SU-DHL-6 (cell line): Measurements from ENCODE around the gene SCN4B.

Experiments
- H2AFZ ChIP-seq: fragments of 200-600 bp; sonication (generic); 2 replicates; pipeline ENCODE4 v1.6.1; 2014; ENCODE audit warnings: low read depth, mild to moderate bottlenecking, moderate library complexity, mixed read lengths, antibody characterized with exemption, low read length; ENCODE audit not compliant: severe bottlenecking
- H3F3A ChIP-seq: fragments of 200-600 bp; shearing (Covaris generic); 2 replicates; pipeline ENCODE4 v1.6.0; 2016; ENCODE audit warnings: antibody characterized with exemption, mild to moderate bottlenecking; ENCODE audit not compliant: insufficient read depth
- H3K27ac ChIP-seq: fragments of 200-600 bp; sonication (generic); 2 replicates; pipeline ENCODE4 v1.5.1; 2016; ENCODE audit warnings: low read depth, mild to moderate bottlenecking, low read length, moderate library complexity, mixed read lengths
- H3K27me3 ChIP-seq: fragments of 200-600 bp; sonication (generic), shearing (Covaris generic); 2 replicates; pipeline ENCODE4 v1.6.0; 2014; ENCODE audit warnings: mild to moderate bottlenecking, low read length
- H3K36me3 ChIP-seq: fragments of 200-600 bp; sonication (generic); 2 replicates; pipeline ENCODE4 v1.6.1; 2014; ENCODE audit warnings: mild to moderate bottlenecking, low read length, mixed read lengths
- H3K4me2 ChIP-seq: fragments of 300-600, 200-600 bp; shearing (Covaris generic), sonication (generic); 2 replicates; pipeline ENCODE4 v1.6.0; 2014; ENCODE audit warnings: low read length, low read depth, mild to moderate bottlenecking; ENCODE audit not compliant: poor library complexity, severe bottlenecking
- H3K4me3 ChIP-seq: fragments of 200-600 bp; sonication (generic); 2 replicates; pipeline ENCODE4 v1.5.1; 2014; ENCODE audit warnings: antibody characterized with exemption, low read length, mild to moderate bottlenecking, mixed read lengths; ENCODE audit not compliant: insufficient read depth, poor library complexity, severe bottlenecking
- H3K79me2 ChIP-seq: fragments of 200-600 bp; sonication (generic); 2 replicates; pipeline ENCODE4 v1.6.1; 2014; ENCODE audit warnings: mild to moderate bottlenecking, low read length, moderate library complexity; ENCODE audit not compliant: insufficient read depth
- H3K9ac ChIP-seq: fragments of 200-600 bp; sonication (generic); 2 replicates; pipeline ENCODE4 v1.7.0; 2014; ENCODE audit warnings: mild to moderate bottlenecking, low read length
- H3K9me2 ChIP-seq: fragments of 200-600 bp; sonication (generic); replicated peaks from 2 replicates; pipeline ENCODE4 v1.6.1; 2014; ENCODE audit warnings: low read length; ENCODE audit not compliant: insufficient read depth
- H3K9me3 ChIP-seq: fragments of 200-600 bp; sonication (generic); 2 replicates; pipeline ENCODE4 v1.6.1; 2014; ENCODE audit warnings: low read length, mixed read lengths; ENCODE audit not compliant: insufficient read depth
- H4K20me1 ChIP-seq: fragments of 200-600 bp; sonication (generic); 2 replicates; pipeline ENCODE4 v1.6.1; 2014; ENCODE audit warnings: low read depth, mild to moderate bottlenecking, antibody characterized with exemption, low read length, moderate library complexity, mixed read lengths
- CTCF ChIP-seq: fragments of 200-600 bp; sonication (generic); IDR thresholded peaks from one replicate; pipeline ENCODE4 v1.5.1; 2017; ENCODE audit warnings: antibody characterized with exemption, mild to moderate bottlenecking, low read length, moderate library complexity; ENCODE audit not compliant: insufficient read depth, poor library complexity, severe bottlenecking
- EZH2phosphoT487 ChIP-seq: fragments of 200-600 bp; sonication (generic), shearing (Covaris generic); conservative IDR thresholded peaks from 2 replicates; pipeline ENCODE4 v1.6.1; 2018; ENCODE audit warnings: mild to moderate bottlenecking, antibody characterized with exemption, low read length, moderate library complexity, mixed read lengths

SCN4B gene

GRCh38 chr11:118153516-118153915 lies 893 bp upstream of the SCN4B start:
- Histone ChIP-seq H3K27ac (no peak overlapping the region), H3K36me3 (no peaks in the 10 kb centered on the region), H3K4me2 (no peak overlapping the region), H3K9me2 (no peaks in the 10 kb centered on the region), H3K9me3 (no peaks in the 10 kb centered on the region), H3F3A (no peaks in the 10 kb centered on the region), H3K79me2 (no peaks in the 10 kb centered on the region), H4K20me1 (no peaks in the 10 kb centered on the region), H3K27me3 (no peaks in the 10 kb centered on the region), H3K9ac (no peak overlapping the region), H3K4me3 (no peak overlapping the region), H2AFZ (no peak overlapping the region)
- TF ChIP-seq EZH2phosphoT487 (no peak), CTCF (no peak)

- H3K4me3 ChIP-seq = no peak overlapping the region
- no peak overlapping the region for H2AFZ ChIP-seq
- no peaks in the 10 kb centered on the region for H3K27me3 ChIP-seq
- H3K9ac ChIP-seq = no peak overlapping the region
- no peak for TF ChIP-seq EZH2phosphoT487
- no peak for TF ChIP-seq CTCF
- H3F3A ChIP-seq = no peaks in the 10 kb centered on the region
- no peaks in the 10 kb centered on the region for H3K9me2 ChIP-seq
- no peaks in the 10 kb centered on the region for H3K9me3 ChIP-seq
- H4K20me1 ChIP-seq = no peaks in the 10 kb centered on the region
- H3K36me3 ChIP-seq = no peaks in the 10 kb centered on the region
- no peak overlapping the region for H3K4me2 ChIP-seq
- no peaks in the 10 kb centered on the region for H3K79me2 ChIP-seq
- H3K27ac ChIP-seq = no peak overlapping the region
These were observed 537 bp downstream of the SCN4B start for GRCh38 chr11:118152020-118152551.

GRCh38 chr11:118151431-118151830 lies 1.2 kb downstream of the SCN4B start:
- Histone ChIP-seq H2AFZ (no peak overlapping the region), H4K20me1 (no peaks in the 10 kb centered on the region), H3K4me3 (no peak overlapping the region), H3K9me2 (no peaks in the 10 kb centered on the region), H3K27me3 (no peaks in the 10 kb centered on the region), H3K4me2 (no peak overlapping the region), H3K79me2 (no peaks in the 10 kb centered on the region), H3K36me3 (no peaks in the 10 kb centered on the region), H3K9ac (no peak overlapping the region), H3F3A (no peaks in the 10 kb centered on the region), H3K27ac (no peak overlapping the region), H3K9me3 (no peaks in the 10 kb centered on the region)
- no peak for TF ChIP-seq CTCF
- no peak for TF ChIP-seq EZH2phosphoT487
